ENCODE results near the gene RNASE8.

DNA sequence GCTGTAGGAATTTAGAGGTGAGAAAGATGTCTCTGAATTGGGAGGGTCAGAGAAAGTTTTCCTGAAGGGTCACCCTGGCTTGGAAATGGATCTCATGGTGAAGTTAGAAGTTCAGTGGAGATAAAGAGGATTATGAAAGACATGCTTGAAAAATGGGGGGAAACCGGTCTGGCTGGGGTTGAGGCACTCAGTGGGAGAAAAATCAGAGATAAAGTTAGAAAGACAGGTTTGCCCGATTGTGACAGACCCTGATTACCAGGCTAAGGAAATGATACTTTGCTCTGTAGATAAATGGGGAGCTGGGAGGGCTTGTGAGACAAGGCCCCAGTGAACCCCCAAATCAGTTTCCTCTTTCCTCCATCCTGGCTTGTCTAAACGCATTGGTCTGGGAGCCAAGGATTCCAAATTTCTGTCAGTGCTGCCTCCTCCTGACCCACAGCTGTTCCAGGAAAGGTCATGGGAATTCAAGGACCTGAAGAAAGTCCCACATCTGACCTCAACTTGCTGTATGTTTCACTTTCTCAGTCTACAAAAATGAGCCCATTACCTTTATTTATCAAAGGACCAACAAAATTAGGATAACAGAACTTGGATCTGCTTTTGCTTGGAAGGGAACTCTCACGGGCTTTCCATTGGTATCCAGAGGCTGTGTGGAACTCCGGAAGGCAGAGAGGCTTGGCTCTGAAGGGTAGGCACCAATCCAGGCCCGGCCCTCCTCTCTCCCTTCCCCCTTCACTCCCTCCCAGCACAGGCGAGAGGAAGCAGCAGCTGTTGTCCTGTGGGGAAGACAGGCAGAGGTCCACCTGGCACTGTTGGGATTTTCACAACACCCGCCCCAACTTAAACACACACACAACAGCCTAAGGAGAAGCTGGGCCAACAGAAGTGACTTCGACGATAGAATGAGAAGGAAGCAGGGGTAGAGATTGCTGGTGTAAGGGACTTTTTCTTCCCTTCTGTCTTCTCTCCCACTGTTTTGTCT, 18.9 kb upstream of the RNASE8 start:
- TF ChIP-seq, protein P1, sequence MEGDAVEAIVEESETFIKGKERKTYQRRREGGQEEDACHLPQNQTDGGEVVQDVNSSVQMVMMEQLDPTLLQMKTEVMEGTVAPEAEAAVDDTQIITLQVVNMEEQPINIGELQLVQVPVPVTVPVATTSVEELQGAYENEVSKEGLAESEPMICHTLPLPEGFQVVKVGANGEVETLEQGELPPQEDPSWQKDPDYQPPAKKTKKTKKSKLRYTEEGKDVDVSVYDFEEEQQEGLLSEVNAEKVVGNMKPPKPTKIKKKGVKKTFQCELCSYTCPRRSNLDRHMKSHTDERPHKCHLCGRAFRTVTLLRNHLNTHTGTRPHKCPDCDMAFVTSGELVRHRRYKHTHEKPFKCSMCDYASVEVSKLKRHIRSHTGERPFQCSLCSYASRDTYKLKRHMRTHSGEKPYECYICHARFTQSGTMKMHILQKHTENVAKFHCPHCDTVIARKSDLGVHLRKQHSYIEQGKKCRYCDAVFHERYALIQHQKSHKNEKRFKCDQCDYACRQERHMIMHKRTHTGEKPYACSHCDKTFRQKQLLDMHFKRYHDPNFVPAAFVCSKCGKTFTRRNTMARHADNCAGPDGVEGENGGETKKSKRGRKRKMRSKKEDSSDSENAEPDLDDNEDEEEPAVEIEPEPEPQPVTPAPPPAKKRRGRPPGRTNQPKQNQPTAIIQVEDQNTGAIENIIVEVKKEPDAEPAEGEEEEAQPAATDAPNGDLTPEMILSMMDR (IDR thresholded peaks at IDR 0.05; ENCODE audit: poor library complexity, severe bottlenecking): no peak
- TF ChIP-seq, protein P2, sequence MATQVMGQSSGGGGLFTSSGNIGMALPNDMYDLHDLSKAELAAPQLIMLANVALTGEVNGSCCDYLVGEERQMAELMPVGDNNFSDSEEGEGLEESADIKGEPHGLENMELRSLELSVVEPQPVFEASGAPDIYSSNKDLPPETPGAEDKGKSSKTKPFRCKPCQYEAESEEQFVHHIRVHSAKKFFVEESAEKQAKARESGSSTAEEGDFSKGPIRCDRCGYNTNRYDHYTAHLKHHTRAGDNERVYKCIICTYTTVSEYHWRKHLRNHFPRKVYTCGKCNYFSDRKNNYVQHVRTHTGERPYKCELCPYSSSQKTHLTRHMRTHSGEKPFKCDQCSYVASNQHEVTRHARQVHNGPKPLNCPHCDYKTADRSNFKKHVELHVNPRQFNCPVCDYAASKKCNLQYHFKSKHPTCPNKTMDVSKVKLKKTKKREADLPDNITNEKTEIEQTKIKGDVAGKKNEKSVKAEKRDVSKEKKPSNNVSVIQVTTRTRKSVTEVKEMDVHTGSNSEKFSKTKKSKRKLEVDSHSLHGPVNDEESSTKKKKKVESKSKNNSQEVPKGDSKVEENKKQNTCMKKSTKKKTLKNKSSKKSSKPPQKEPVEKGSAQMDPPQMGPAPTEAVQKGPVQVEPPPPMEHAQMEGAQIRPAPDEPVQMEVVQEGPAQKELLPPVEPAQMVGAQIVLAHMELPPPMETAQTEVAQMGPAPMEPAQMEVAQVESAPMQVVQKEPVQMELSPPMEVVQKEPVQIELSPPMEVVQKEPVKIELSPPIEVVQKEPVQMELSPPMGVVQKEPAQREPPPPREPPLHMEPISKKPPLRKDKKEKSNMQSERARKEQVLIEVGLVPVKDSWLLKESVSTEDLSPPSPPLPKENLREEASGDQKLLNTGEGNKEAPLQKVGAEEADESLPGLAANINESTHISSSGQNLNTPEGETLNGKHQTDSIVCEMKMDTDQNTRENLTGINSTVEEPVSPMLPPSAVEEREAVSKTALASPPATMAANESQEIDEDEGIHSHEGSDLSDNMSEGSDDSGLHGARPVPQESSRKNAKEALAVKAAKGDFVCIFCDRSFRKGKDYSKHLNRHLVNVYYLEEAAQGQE (IDR thresholded peaks at IDR 0.05; ENCODE audit: borderline replicate concordance): no peak
- no peak for TF ChIP-seq RAD21 (conservative IDR thresholded peaks at IDR 0.05)
- no peak for TF ChIP-seq EZH2 (IDR thresholded peaks at IDR 0.05; ENCODE audit: borderline replicate concordance, insufficient read depth, low read length, poor library complexity, severe bottlenecking)
- TF ChIP-seq TAF1 (IDR thresholded peaks at IDR 0.05; ENCODE audit: low read depth): no peak
- no peak for TF ChIP-seq SMC3 (conservative IDR thresholded peaks at IDR 0.05; ENCODE audit: poor library complexity)
- no peak for TF ChIP-seq POLR2AphosphoS5 (IDR thresholded peaks at IDR 0.05)
